Mononuclear cell (primary cell): ENCODE results near the gene AZIN2. TPM values are rescaled to one million over a fixed set of nuclear protein-coding genes. Genes with fewer than 3 reads are reported as not detected.
A peak's percentile ranks its signal among the peaks of the same experiment; 100 is the strongest.
"Not testable (repeated sequence)": the region's sequence is repeated elsewhere in the genome, so short reads cannot be mapped to it uniquely, and the experiment has no call there.

Experiments used
- H3K27me3 ChIP-seq: 2 replicates; pipeline ENCODE4 v1.6.0; 2011; ENCODE audit warnings: low read length, control low read depth; ENCODE audit not compliant: insufficient read depth
- H3K4me1 ChIP-seq: 2 replicates; pipeline ENCODE4 v1.5.1; 2011; ENCODE audit warnings: mild to moderate bottlenecking, low read length, control low read depth; ENCODE audit not compliant: insufficient read depth
- H3K4me3 ChIP-seq: 2 replicates; pipeline ENCODE4 v1.5.1; 2011; ENCODE audit warnings: mild to moderate bottlenecking, low read length, moderate library complexity
- H3K9me3 ChIP-seq: 2 replicates; pipeline ENCODE4 v1.5.1; 2011; ENCODE audit warnings: low read depth, mild to moderate bottlenecking, control low read depth, low read length
- total RNA-seq: library from RNA; depleted of rRNA; stranded (reverse); fragments of >200 nt; gene quantifications from one replicate; pipeline ENCODE4 v1.2.3, GENCODE V29; 2012

Gene AZIN2
- total RNA-seq, 1 donor: 1.6 TPM

GRCh38 chr1:33123266-33123665 is 42.3 kb downstream of the AZIN2 start:
- no peaks in the 10 kb centered on the region for H3K27me3 ChIP-seq
- H3K4me3 ChIP-seq: no peak overlapping the region
- H3K9me3 ChIP-seq: no peaks in the 10 kb centered on the region
- peaks cover 16% of the 10 kb centered on the region for H3K4me1 ChIP-seq

GRCh38 chr1:33124647-33125046 is 43.7 kb downstream of the AZIN2 start:
- peaks cover 24% of the 10 kb centered on the region for H3K4me1 ChIP-seq
- H3K9me3 ChIP-seq, H3K4me3 ChIP-seq, H3K27me3 ChIP-seq: not testable (repeated sequence)

DNA sequence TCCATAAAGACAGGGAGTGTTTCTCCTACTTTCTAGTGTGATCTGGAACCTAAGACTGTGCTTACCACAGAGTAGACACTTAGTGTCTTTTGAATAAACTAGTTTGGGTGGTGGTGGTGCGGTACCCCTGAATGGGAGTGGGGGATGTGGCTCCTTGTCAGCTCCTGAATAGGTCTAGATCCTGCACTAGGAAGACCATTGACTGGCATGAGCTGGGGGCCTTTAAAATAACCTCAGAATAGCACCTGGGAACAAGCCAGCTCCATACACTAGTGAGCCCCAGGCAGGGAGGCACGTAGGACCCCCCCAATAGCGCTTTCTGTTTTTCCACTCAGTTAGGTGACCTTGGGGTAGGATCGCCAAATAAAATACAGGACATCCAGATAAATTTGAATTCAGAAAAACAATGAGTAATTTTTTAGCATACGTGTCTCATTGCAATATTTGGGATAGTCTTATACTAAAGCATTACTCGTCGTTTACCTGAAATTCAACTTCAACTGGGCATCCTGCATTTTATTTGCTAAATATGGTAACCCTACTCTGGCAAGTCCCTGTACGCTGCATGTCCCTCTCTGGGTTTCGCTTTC is 45.6 kb downstream of the AZIN2 start:
- H3K9me3 ChIP-seq: no peaks in the 10 kb centered on the region
- H3K4me1 ChIP-seq: peaks cover 24% of the 10 kb centered on the region
- H3K4me3 ChIP-seq: peak overlapping the region; percentile 77
- no peaks in the 10 kb centered on the region for H3K27me3 ChIP-seq

GRCh38 chr1:33127001-33127823 is 46.3 kb downstream of the AZIN2 start:
- Histone ChIP-seq H3K9me3 (no peaks in the 10 kb centered on the region), H3K4me3 (peak overlapping the region; percentile 77), H3K27me3 (no peaks in the 10 kb centered on the region), H3K4me1 (peaks cover 24% of the 10 kb centered on the region)

GRCh38 chr1:33128781-33129180 is 47.8 kb downstream of the AZIN2 start:
- Histone ChIP-seq H3K4me3 (no peak overlapping the region), H3K4me1 (peaks cover 24% of the 10 kb centered on the region), H3K27me3 (no peaks in the 10 kb centered on the region), H3K9me3 (no peaks in the 10 kb centered on the region)

GRCh38 chr1:33130297-33130696 is 49.3 kb downstream of the AZIN2 start:
- Histone ChIP-seq H3K4me1 (peaks cover 24% of the 10 kb centered on the region), H3K9me3 (no peaks in the 10 kb centered on the region)

DNA sequence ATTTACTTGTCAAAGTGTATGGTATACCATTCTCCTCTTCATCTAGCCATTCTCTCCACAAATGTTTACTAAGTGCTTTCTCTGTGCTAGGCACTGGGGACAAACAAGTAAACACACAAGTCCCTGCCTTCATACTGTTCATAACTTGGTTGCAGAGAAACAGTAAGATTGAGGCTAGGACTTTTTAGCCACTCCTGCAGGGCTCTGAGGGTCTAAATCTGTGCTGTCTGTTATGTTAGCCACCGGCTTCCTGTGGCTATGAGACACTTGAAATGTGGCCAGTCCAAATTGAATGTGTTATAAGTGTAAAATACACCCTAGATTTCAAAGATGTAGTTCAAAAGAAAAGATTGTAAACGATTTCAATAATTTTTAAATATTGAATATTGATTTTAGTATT is 50.2 kb downstream of the AZIN2 start:
- no peak overlapping the region for H3K4me3 ChIP-seq
- peaks cover 22% of the 10 kb centered on the region for H3K4me1 ChIP-seq
- H3K27me3 ChIP-seq: no peaks in the 10 kb centered on the region
- H3K9me3 ChIP-seq: no peaks in the 10 kb centered on the region

More at GRCh38 chr1:33130297-33130696, 49.3 kb downstream of the AZIN2 start:
- H3K27me3 ChIP-seq: no peaks in the 10 kb centered on the region
- no peak overlapping the region for H3K4me3 ChIP-seq

- no peak overlapping the region for H3K4me3 ChIP-seq
- peaks cover 15% of the 10 kb centered on the region for H3K4me1 ChIP-seq
- H3K9me3 ChIP-seq: no peaks in the 10 kb centered on the region
- H3K27me3 ChIP-seq: no peaks in the 10 kb centered on the region
Observed at GRCh38 chr1:33132549-33132948, 51.6 kb downstream of the AZIN2 start.

DNA sequence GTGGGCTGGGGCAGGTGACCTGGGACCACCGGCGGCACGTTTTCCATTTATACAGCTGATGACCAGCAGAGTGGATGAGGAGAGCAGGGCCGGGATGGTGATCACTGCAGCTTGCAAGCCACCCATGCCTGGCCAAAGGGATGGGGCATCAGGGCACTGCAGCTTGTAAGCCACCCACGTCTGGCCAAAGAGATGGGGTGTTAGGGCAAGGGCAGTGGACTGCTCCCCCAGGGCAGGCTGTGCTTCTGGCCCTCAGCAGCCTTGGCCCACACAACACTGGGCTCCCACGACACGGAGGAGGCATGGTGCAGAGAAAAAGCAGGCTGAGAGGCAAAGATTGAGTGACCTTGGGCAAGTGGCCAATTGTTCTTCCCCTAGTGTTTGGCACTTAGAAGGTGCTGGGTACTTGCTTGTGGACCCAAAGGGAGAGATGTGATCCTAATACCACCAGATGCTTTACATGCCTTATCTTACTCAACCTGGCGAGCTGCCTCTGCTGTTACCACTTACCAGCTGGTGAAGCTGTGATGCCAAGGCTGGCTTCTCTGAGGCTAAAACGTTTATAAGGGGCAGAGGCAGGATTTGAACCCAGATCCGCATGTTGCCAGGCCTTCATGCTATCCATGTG is 52.6 kb downstream of the AZIN2 start:
- Histone ChIP-seq H3K9me3 (no peaks in the 10 kb centered on the region), H3K27me3 (no peaks in the 10 kb centered on the region), H3K4me1 (peaks cover 5% of the 10 kb centered on the region), H3K4me3 (no peak overlapping the region)

GRCh38 chr1:33136041-33136440 is 55.1 kb downstream of the AZIN2 start:
- not testable (repeated sequence) for H3K4me1 ChIP-seq, H3K27me3 ChIP-seq

GRCh38 chr1:33137800-33138199 is 56.8 kb downstream of the AZIN2 start:
- Histone ChIP-seq H3K9me3 (no peaks in the 10 kb centered on the region), H3K27me3 (no peaks in the 10 kb centered on the region), H3K4me3 (no peak overlapping the region), H3K4me1 (no peaks in the 10 kb centered on the region)

More at GRCh38 chr1:33136041-33136440, 55.1 kb downstream of the AZIN2 start:
- H3K4me3 ChIP-seq, H3K9me3 ChIP-seq: not testable (repeated sequence)

DNA sequence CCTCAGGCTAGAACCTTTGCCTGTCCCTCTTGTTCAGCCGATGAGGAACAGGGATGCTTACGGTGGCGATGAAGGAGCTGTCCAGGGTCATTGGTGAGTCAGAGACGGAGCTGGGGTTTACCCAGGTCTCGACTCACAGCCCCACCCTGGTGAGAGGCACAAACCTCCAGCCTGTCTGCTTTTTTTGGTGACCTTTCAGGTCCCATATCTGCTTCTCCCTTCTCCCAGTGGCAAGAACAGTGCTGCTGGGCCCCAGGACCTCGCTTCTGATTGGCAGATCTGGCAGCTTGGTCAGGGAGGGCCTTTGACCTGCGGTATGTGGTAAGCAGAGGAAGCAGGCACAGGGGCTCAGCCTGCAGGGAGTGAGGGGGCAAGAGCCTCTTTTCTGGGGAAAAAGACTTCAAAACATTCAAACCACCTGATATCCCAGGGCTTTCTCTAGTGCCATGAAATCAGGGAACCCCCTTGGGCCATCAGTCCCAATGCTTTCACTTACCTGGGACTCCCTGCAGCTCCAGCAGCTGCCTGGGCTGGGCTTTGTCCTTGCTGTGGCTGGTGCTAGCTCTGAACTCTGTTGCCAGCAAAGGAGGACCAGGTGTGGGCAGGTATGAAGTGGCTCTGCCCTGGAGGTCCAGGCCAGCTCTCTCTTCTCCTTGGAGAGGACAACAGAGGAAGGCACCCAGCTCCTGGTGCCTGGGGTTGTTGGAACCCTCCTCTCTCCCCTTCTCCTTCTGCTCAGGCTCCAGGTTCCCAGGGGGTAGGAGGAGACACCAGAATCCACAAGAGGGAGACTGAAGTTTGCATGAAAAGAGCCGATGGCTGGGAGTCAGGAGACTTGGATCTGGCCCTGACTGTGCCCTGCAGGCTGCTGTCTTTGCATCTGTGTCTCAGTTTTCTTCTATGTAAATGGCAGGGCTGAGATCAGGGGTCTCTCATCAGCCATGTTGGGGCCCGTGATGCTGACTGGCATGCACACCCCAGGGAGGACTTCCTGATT is 59.5 kb downstream of the AZIN2 start:
- no peaks in the 10 kb centered on the region for H3K27me3 ChIP-seq
- H3K4me3 ChIP-seq: no peak overlapping the region
- H3K9me3 ChIP-seq: no peaks in the 10 kb centered on the region
- no peaks in the 10 kb centered on the region for H3K4me1 ChIP-seq

DNA sequence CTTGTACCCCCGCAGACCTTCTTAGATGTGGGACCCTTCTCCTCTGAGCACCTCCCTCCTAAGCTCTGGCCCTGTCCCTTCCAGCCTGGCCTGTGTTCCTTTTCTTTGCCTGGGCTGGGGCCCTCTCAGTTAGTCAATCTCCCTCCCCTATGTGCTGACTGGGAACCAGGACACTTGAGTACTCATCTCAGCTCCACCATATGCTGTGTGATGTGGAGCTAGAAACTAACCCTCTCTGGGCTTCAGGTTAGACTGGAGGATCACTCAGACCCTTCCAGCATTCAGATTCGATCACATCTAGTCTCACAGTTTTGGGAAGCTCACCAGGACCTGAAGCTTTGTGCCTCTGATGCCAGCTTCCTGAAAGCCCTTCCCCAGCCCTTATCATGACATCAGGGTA is 60.3 kb downstream of the AZIN2 start:
- H3K4me3 ChIP-seq: no peak overlapping the region
- no peaks in the 10 kb centered on the region for H3K9me3 ChIP-seq
- no peaks in the 10 kb centered on the region for H3K4me1 ChIP-seq
- H3K27me3 ChIP-seq: no peaks in the 10 kb centered on the region

DNA sequence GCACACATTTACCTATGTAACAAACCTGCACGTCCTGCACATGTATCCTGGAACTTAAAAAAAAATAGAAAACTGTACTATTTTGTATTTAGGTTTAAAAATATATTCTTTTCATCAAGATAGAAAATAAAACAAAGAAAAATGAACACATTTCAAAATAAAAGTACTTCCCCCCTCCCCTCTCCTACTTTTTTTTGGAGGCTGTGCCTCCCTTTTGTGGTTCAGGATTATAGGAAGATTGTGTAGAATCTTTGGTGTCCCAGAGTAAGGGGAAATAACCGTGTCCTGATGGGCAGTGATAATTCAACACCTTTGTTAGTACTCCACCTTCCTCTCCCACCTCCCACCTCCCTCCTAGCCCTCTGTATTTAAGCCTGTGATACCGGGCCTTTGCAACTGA is 60.8 kb downstream of the AZIN2 start:
- Histone ChIP-seq H3K9me3 (no peaks in the 10 kb centered on the region), H3K4me1 (no peaks in the 10 kb centered on the region), H3K27me3 (no peaks in the 10 kb centered on the region), H3K4me3 (no peak overlapping the region)
